Activated B cell treated with CpG ODN at 0.5 μM for 24 hours (primary cell): ENCODE data around the gene STEAP2. TPM values are rescaled to one million over a fixed set of nuclear protein-coding genes. Genes with fewer than 3 reads are reported as not detected.

Experiments
- ATAC-seq: fragments of 200-7000 bp; cut with Tn5 transposase; one replicate; pipeline ENCODE4 v1.10.0; 2021; ENCODE audit warnings: low read depth, mild to moderate bottlenecking, moderate library complexity
- CTCF ChIA-PET: fragments of 350-600 bp; sonication (Branson Sonifier 250); formaldehyde crosslinking; loops from one replicate; lab custom pipeline; 2021; ENCODE audit warnings: antibody characterized with exemption; lab: Charles Lee
- POLR2A ChIA-PET: fragments of 350-600 bp; sonication (Branson Sonifier 250); formaldehyde crosslinking; loops from one replicate; lab custom pipeline; 2021; ENCODE audit warnings: antibody characterized with exemption; lab: Charles Lee
- DNase-seq: peaks from one replicate; pipeline ENCODE4 v3.0.0; 2022
- H3K27ac Mint-ChIP-seq: one replicate; pipeline ENCODE4 v1.8.0; 2020; ENCODE audit warnings: mixed read lengths
- H3K27me3 Mint-ChIP-seq: one replicate; pipeline ENCODE4 v1.8.0; 2021; ENCODE audit warnings: mixed read lengths
- H3K36me3 Mint-ChIP-seq: one replicate; pipeline ENCODE4 v1.8.0; 2021; ENCODE audit warnings: low read depth, mixed read lengths
- H3K4me1 Mint-ChIP-seq: one replicate; pipeline ENCODE4 v1.8.0; 2021; ENCODE audit warnings: mixed read lengths
- H3K4me3 Mint-ChIP-seq: one replicate; pipeline ENCODE4 v1.8.0; 2020; ENCODE audit warnings: mild to moderate bottlenecking, mixed read lengths
- H3K9me3 Mint-ChIP-seq: one replicate; pipeline ENCODE4 v1.8.0; 2020; ENCODE audit warnings: mixed read lengths
- intact Hi-C: fragments of 100-400 bp; cut with micrococcal nuclease; formaldehyde crosslinking; loops from one replicate; pipeline ENCODE4 v1.15.1; 2024
- total RNA-seq: library from RNA; stranded (reverse); gene quantifications from 2 replicates; pipeline ENCODE4 v1.2.3, GENCODE V29; 2022
- TF ChIP-seq, protein P1 (sequence below): fragments of 200-600 bp; IDR thresholded peaks from one replicate; pipeline ENCODE4 v1.8.0; 2022; ENCODE audit warnings: antibody characterized with exemption, mild to moderate bottlenecking

STEAP2 gene
- total RNA-seq, 1 donor from 2014 or later: not detected

DNA sequence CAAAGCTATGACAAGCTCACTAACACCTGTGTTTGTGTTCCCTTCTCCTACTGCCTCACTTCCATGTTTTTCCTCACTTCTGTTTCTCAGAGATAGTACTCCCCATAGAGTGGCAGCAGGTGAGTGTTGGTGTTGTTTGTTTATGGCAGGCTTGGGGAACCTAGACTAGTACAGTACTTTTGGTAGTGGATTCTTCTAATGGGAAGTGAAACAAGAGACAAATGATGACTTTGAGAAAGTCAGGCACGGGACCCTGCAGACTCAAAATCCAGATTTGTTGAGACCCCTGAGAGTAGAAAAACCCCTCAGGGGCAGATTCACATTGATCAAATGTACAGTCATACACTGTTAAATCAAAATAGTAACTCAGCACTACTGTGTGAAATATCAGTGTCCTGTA is 27.0 kb downstream of the STEAP2 start:
- Mint-ChIP-seq H3K9me3 (no peaks in the 10 kb centered on the region), H3K36me3 (no peaks in the 10 kb centered on the region), H3K27ac (no peak overlapping the region), H3K4me1 (peaks cover 6% of the 10 kb centered on the region), H3K27me3 (peaks cover 15% of the 10 kb centered on the region), H3K4me3 (no peak overlapping the region)
- no peak for DNase-seq
- TF ChIP-seq, protein P1, sequence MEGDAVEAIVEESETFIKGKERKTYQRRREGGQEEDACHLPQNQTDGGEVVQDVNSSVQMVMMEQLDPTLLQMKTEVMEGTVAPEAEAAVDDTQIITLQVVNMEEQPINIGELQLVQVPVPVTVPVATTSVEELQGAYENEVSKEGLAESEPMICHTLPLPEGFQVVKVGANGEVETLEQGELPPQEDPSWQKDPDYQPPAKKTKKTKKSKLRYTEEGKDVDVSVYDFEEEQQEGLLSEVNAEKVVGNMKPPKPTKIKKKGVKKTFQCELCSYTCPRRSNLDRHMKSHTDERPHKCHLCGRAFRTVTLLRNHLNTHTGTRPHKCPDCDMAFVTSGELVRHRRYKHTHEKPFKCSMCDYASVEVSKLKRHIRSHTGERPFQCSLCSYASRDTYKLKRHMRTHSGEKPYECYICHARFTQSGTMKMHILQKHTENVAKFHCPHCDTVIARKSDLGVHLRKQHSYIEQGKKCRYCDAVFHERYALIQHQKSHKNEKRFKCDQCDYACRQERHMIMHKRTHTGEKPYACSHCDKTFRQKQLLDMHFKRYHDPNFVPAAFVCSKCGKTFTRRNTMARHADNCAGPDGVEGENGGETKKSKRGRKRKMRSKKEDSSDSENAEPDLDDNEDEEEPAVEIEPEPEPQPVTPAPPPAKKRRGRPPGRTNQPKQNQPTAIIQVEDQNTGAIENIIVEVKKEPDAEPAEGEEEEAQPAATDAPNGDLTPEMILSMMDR: no peak
- ChIA-PET POLR2A (no interaction called here), CTCF (no interaction called here)
- intact Hi-C loops: no loop called here
- ATAC-seq: no peak

DNA sequence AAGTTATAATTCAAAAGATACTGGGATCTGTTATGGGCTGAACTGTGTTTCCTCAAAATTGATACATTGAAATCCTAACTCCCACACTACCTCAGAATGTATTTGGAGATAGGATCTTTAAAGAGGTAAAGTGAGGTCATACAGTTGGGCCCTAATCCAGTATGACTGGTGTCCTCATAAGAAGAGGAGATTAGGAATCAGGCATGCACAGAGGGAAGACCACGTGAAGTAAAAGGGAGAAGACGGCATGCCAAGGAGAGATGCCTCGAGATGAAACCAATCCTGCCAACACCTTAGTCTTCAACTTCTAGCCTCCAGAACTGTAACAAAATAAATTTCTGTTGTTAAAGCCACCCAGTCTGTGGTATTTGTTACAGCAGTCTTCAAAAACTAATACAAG is 27.5 kb downstream of the STEAP2 start:
- ATAC-seq: no peak
- no peak for DNase-seq
- peaks cover 20% of the 10 kb centered on the region for H3K27me3 Mint-ChIP-seq
- no peak overlapping the region for H3K27ac Mint-ChIP-seq
- ChIA-PET CTCF (no interaction called here), POLR2A (no interaction called here)
- H3K4me3 Mint-ChIP-seq: no peak overlapping the region
- H3K9me3 Mint-ChIP-seq: no peaks in the 10 kb centered on the region
- H3K4me1 Mint-ChIP-seq: peaks cover 7% of the 10 kb centered on the region
- TF ChIP-seq, protein P1: no peak
- H3K36me3 Mint-ChIP-seq: no peaks in the 10 kb centered on the region
- intact Hi-C loops: no loop called here

DNA sequence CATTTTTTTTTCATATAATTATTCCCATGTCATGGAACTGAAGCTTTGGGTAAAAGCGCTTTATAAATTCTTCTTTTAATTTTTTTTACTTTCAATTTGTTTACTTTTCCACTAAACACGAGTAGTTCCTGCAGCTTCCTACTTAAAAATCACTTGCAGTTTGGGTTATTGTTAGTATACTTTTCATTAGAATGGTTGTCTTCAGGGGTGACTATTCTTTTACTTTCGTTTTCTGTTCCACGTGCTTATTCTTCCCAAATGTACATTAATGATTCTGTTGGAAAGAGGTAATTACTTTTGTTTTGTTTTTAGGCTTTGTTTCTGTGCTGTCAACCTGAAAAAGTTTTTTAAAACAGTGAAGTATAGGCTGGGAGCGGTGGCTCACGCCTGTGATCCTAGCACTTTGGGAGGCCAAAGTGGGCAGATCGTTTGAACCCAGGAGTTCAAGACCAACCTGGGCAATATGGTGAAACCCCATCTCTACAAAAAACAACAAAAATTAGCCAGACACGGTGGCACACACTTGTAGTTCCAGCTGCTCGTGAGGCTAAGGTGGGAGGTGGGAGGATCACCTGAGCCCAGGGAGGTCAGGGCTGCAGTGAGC is 28.2 kb downstream of the STEAP2 start:
- H3K4me3 Mint-ChIP-seq: no peak overlapping the region
- POLR2A ChIA-PET: no interaction called here

DNA sequence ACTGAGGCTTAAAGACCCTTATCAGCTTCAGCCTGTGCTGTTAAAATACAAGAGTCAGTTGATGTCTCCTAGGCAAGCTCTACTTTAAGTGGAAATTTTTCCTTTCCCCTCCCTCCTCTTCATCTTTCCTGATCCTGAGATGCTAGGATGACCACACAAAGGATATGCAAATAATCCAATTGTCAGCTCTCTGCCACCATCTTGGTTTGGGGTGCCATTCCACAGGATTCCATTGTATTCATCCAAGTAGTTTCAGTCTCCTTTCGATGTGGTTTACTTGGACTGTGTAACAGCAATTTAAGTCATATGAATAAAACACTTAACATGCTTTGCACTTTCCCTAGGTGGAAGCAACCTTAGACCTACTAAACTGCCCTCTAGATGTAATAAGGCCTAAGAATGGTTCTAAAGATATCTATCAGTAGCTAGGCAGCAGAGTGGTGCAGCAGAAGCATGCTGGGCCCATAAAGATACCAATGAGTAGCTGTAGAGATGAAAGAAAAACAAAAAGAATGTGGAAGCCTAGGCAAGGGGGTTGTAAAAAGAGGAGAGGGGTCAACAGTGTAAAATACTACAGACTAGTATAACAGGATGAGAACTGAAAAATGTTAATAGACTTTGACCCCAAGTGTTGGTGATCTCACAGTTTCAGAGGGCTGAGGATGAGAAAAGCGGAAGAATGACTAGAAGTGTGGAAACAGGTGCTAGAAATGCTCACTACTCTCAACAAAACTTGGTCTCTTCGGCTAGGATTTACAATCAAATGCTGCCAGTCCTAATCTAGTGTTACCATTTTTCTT is 31.0 kb downstream of the STEAP2 start:
- H3K4me3 Mint-ChIP-seq: peak overlapping the region; percentile 28
- no peaks in the 10 kb centered on the region for H3K9me3 Mint-ChIP-seq
- ChIA-PET CTCF (no interaction called here), POLR2A (no interaction called here)
- H3K36me3 Mint-ChIP-seq: peaks cover 2% of the 10 kb centered on the region
- peak; percentile 25 for ATAC-seq
- intact Hi-C loops: loop anchor here (10.0 kb wide), 2 partner anchors 352 to 1022 kb away; partner anchors contain the start of genes CDK14 and FZD1
- H3K4me1 Mint-ChIP-seq: peaks cover 29% of the 10 kb centered on the region
- TF ChIP-seq, protein P1: no peak
- no peak for DNase-seq
- peak overlapping the region; percentile 57 for H3K27ac Mint-ChIP-seq
- H3K27me3 Mint-ChIP-seq: peaks cover 38% of the 10 kb centered on the region

More for the DNA sequence above, 28.2 kb downstream of the STEAP2 start:
- no peaks in the 10 kb centered on the region for H3K9me3 Mint-ChIP-seq
- TF ChIP-seq, protein P1: no peak
- no peak overlapping the region for H3K27ac Mint-ChIP-seq
- peaks cover under 1% of the 10 kb centered on the region for H3K36me3 Mint-ChIP-seq
- H3K27me3 Mint-ChIP-seq: peaks cover 26% of the 10 kb centered on the region
- intact Hi-C loops: loop anchor here (10.0 kb wide), 2 partner anchors 355 to 1025 kb away; partner anchors contain the start of genes CDK14 and FZD1
- DNase-seq (no peak), ATAC-seq (no peak)
- CTCF ChIA-PET: no interaction called here
- H3K4me1 Mint-ChIP-seq: peaks cover 13% of the 10 kb centered on the region

DNA sequence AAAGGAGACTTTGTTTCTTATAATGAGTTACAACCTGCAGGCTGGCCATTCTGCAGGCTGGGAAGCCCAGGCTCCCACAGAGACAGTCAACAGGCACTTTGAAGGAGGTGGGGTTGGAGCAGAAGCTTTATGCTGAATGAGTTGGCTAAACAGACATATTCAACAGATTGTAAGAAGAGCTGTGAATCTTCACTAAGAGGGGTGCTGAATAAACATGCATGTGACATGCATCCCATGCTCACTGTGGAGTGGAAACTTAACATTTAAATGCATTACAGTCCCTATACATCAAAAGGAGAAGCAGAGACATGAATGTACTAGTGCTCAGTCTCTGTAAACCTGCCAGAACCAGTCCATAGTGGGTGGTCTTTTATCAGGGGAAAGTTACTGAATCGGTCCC is 32.0 kb downstream of the STEAP2 start:
- TF ChIP-seq, protein P1: no peak
- H3K27ac Mint-ChIP-seq: no peak overlapping the region
- H3K9me3 Mint-ChIP-seq: no peaks in the 10 kb centered on the region
- CTCF ChIA-PET: no interaction called here
- H3K36me3 Mint-ChIP-seq: peaks cover 2% of the 10 kb centered on the region
- DNase-seq: no peak
- ATAC-seq: no peak
- H3K4me1 Mint-ChIP-seq: peaks cover 29% of the 10 kb centered on the region
- intact Hi-C loops: loop anchor here (10.0 kb wide), 2 partner anchors 351 to 1021 kb away; partner anchors contain the start of genes CDK14 and FZD1
- peak overlapping the region; percentile 9 for H3K4me3 Mint-ChIP-seq
- H3K27me3 Mint-ChIP-seq: peaks cover 35% of the 10 kb centered on the region
- POLR2A ChIA-PET: no interaction called here
